ENCODE data around the gene FAM156A. TPM values are rescaled to one million over a fixed set of nuclear protein-coding genes. Genes with fewer than 3 reads are reported as not detected.
"Not testable (repeated sequence)": the region's sequence is repeated elsewhere in the genome, so short reads cannot be mapped to it uniquely, and the experiment has no call there.

FAM156A gene, protein sequence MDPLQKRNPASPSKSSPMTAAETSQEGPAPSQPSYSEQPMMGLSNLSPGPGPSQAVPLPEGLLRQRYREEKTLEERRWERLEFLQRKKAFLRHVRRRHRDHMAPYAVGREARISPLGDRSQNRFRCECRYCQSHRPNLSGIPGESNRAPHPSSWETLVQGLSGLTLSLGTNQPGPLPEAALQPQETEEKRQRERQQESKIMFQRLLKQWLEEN
- 10 to 100 TPM; 12.9 to 89.1 (median 25.8) TPM for total RNA-seq

- H3K9me3 ChIP-seq; H3K27ac ChIP-seq; intact Hi-C loops (cut with DNase I; ENCODE audit: low total_unique reads); H3K27me3 ChIP-seq; H3K36me3 ChIP-seq; H3K4me1 ChIP-seq; DNase-seq; H3K4me3 ChIP-seq: not testable (repeated sequence)
Observed at GRCh38 chrX:52958113-52958959, at the start of gene FAM156A. Gene FAM156A, minus strand, starts transcription at chrX:52958518. Its CDS starts 9,930 bp downstream, at chrX:52948588.

DNA sequence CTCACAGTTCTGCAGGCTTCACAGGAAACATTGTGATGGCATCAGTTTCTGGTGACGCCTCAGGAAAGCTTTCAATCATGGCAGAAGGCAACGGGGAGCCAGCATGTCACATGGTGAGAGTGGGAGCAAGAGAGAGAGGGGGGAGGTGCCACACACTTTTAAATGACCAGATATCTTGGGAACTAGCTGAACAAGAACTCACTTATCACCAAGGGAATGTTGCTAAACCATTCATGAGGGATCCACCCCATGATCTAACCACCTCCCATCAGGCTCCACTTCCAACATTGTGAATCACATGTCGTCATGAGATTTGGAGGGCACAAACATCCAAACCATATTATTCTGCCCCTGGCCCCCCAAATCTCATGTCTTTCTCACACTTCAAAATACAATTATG lies 47.0 kb upstream of the FAM156A start:
- intact Hi-C loops (cut with DNase I; ENCODE audit: low total_unique reads), result no loop called here
- TF ChIP-seq CTCF (IDR thresholded peaks at IDR 0.05), result no peak
- no peak for TF ChIP-seq POLR2A (IDR thresholded peaks at IDR 0.05)
- no peaks in the 10 kb centered on the region for H3K27me3 ChIP-seq

DNA sequence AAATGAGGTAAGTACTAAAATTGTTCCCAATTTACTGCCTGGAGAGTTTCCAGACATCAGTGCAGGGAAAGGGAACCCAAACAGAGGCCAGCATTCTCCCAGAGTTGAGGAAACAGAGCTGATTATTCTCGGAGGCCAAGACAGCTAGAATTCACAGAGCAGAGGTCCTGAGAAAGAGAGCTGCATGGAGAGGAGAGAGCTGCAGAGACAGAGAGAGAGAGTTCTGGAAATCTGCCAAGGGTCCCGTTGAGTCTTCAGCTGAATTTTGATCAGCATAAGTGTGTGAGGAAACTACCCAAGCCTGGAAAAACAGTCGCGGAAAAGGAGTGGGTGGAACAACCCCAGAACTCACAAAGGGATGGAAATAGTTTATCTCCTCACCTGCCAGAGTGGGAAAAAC lies 46.5 kb upstream of the FAM156A start:
- Histone ChIP-seq H3K27ac (no peak overlapping the region), H3K36me3 (no peaks in the 10 kb centered on the region), H3K9me3 (no peaks in the 10 kb centered on the region), H3K4me3 (no peak overlapping the region), H3K4me1 (no peaks in the 10 kb centered on the region), H3K27me3 (no peaks in the 10 kb centered on the region)
- TF ChIP-seq CTCF (IDR thresholded peaks at IDR 0.05) (no peak), POLR2A (IDR thresholded peaks at IDR 0.05) (no peak)
- DNase-seq, result no peak
- intact Hi-C loops (cut with DNase I; ENCODE audit: low total_unique reads), result no loop called here

More for the DNA sequence above, 47.0 kb upstream of the FAM156A start:
- Histone ChIP-seq H3K36me3 (no peaks in the 10 kb centered on the region), H3K4me1 (no peaks in the 10 kb centered on the region), H3K9me3 (no peaks in the 10 kb centered on the region), H3K4me3 (no peak overlapping the region), H3K27ac (no peak overlapping the region)
- DNase-seq, result no peak

- Histone ChIP-seq H3K4me3 (no peak overlapping the region), H3K27ac (no peak overlapping the region), H3K27me3 (no peaks in the 10 kb centered on the region), H3K36me3 (no peaks in the 10 kb centered on the region), H3K9me3 (no peaks in the 10 kb centered on the region), H3K4me1 (no peaks in the 10 kb centered on the region)
- TF ChIP-seq POLR2A (IDR thresholded peaks at IDR 0.05) (no peak), CTCF (IDR thresholded peaks at IDR 0.05) (no peak)
- DNase-seq, result no peak
- intact Hi-C loops (cut with DNase I; ENCODE audit: low total_unique reads), result no loop called here
Observed at GRCh38 chrX:53004038-53004437, 45.7 kb upstream of the FAM156A start.

GRCh38 chrX:53003111-53003510 lies 44.8 kb upstream of the FAM156A start:
- H3K4me3 ChIP-seq, result no peak overlapping the region
- H3K27me3 ChIP-seq, result no peaks in the 10 kb centered on the region
- no peaks in the 10 kb centered on the region for H3K9me3 ChIP-seq
- no peaks in the 10 kb centered on the region for H3K36me3 ChIP-seq
- no peak for TF ChIP-seq POLR2A (IDR thresholded peaks at IDR 0.05)
- H3K4me1 ChIP-seq, result no peaks in the 10 kb centered on the region
- no peak overlapping the region for H3K27ac ChIP-seq
- DNase-seq, result no peak
- intact Hi-C loops (cut with DNase I; ENCODE audit: low total_unique reads), result no loop called here

- DNase-seq, result no peak
- H3K4me1 ChIP-seq, result no peaks in the 10 kb centered on the region
- no peak for TF ChIP-seq CTCF (IDR thresholded peaks at IDR 0.05)
- TF ChIP-seq POLR2A (IDR thresholded peaks at IDR 0.05), result no peak
- H3K9me3 ChIP-seq, result no peaks in the 10 kb centered on the region
- no peaks in the 10 kb centered on the region for H3K27me3 ChIP-seq
- H3K36me3 ChIP-seq, result no peaks in the 10 kb centered on the region
- H3K27ac ChIP-seq, result no peak overlapping the region
- H3K4me3 ChIP-seq, result no peak overlapping the region
- intact Hi-C loops (cut with DNase I; ENCODE audit: low total_unique reads), result no loop called here
Observed at GRCh38 chrX:53001958-53002357, 43.6 kb upstream of the FAM156A start.

Measured in uterus (tissue), 4 donors.